H7 (cell line): ENCODE measurements around the gene LRRC8E. TPM values are rescaled to one million over a fixed set of nuclear protein-coding genes. Genes with fewer than 3 reads are reported as not detected.

ENCODE experiments used
- DNase-seq: peaks from one replicate; pipeline ENCODE4 v3.0.0; 2012
- H3K27me3 ChIP-seq: 2 replicates; pipeline ENCODE4 v1.6.0; 2011; ENCODE audit warnings: mild to moderate bottlenecking, low read length; ENCODE audit not compliant: control insufficient read depth, insufficient read depth
- H3K36me3 ChIP-seq: replicated peaks from 2 replicates; pipeline ENCODE4 v1.5.1; 2011; ENCODE audit warnings: low read length; ENCODE audit not compliant: control insufficient read depth, insufficient read depth
- H3K4me3 ChIP-seq: 2 replicates; pipeline ENCODE4 v1.5.1; 2011; ENCODE audit warnings: low read depth, mild to moderate bottlenecking, control low read depth, low read length, moderate library complexity; ENCODE audit not compliant: insufficient read depth
- total RNA-seq: library from RNA; depleted of rRNA; stranded (reverse); fragments of >200 nt; shearing (Covaris generic); gene quantifications from 2 replicates; pipeline ENCODE4 v1.2.3, GENCODE V29; 2014

LRRC8E gene
- total RNA-seq, 1 experiment from 2014 or later, result 1.6 TPM

DNA sequence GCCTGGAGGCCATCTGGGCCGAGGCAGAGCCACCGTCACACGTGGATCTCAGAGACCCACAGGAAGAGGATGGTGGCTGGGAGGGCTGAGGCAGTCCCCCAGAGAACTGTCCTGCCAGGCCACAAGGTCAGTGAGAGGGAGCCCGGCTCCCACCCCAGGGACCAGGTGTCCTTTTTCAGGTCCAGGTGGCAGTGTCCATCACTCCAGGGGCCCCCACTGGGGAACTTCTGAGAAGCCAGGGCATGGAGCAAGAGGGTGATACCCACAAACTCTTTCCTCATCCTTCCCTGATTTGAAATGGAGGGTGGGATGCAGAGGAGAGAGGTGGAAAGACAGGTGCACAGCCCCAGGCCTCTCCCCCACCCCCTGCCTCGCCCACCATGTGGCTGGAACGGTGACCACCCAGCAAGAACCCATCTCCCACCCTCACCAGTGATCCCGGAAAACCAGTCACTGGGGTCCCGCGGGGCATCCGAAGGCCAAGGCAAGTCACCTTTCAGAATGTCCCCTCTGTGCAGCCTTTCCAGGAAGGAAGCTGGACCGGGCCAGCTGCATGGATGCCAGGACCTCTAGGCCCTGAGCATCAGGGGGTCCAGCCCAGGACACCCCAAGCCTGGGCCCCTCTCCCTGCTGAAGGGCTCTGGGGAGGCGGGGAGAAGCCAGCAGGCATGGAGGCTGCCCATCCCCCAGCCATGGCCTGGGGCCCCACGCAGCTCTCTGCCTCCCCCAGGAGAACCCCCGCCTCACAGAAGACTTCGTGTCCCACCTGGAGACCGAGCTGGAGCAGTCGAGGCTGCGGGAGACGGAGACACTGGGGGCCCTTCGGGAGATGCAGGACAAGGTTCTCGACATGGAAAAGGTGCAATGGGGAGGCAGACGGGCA, 28.2 kb upstream of the LRRC8E start:
- peaks cover 73% of the 10 kb centered on the region for H3K27me3 ChIP-seq
- peak; percentile 40 for DNase-seq
- H3K36me3 ChIP-seq, result no peaks in the 10 kb centered on the region
- no peak overlapping the region for H3K4me3 ChIP-seq

DNA sequence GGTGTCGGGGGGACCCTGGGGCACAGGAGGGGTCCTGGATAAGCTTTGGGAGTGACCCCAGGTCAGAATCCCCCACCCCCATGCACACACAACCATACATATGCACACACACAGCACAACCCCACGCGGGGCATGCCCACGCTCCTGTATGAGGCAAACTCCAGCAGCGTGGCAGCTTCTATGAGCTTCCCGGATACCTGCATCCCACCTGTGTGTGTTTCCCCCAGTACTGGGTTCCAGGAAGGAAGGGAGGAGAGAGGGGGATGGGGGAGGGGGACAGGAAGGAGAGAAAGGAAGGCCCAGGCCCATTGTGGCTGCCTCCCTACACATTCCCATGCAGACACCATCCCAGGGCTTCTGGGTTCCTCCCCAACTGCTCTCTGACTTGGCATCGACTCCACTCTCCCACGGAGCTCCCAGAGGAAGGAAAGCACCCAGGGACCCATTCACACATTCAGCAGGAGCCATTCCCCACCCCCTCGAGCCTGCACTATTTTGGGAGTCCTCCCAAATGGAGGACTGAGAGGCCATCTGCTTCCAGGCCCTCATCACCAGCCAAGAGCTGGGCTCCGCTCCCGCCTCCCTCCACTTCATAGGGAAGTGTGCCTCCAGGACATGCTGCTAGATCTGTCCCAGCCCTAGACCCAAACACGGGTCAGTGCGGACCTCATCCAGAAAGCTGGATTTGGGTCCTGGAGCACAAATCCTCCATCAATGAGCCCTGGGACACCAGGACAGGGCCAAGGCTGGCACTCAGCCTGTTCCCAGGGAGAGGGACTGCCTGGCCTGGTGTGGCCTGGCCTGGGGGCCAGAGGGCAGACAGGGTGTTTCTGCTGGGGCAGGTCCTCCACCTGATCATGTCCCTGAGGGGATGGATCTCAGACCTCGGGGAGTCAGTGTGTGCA, 27.3 kb upstream of the LRRC8E start:
- DNase-seq, result peak; percentile 65
- Histone ChIP-seq H3K4me3 (no peak overlapping the region), H3K36me3 (no peaks in the 10 kb centered on the region), H3K27me3 (peaks cover 76% of the 10 kb centered on the region)

DNA sequence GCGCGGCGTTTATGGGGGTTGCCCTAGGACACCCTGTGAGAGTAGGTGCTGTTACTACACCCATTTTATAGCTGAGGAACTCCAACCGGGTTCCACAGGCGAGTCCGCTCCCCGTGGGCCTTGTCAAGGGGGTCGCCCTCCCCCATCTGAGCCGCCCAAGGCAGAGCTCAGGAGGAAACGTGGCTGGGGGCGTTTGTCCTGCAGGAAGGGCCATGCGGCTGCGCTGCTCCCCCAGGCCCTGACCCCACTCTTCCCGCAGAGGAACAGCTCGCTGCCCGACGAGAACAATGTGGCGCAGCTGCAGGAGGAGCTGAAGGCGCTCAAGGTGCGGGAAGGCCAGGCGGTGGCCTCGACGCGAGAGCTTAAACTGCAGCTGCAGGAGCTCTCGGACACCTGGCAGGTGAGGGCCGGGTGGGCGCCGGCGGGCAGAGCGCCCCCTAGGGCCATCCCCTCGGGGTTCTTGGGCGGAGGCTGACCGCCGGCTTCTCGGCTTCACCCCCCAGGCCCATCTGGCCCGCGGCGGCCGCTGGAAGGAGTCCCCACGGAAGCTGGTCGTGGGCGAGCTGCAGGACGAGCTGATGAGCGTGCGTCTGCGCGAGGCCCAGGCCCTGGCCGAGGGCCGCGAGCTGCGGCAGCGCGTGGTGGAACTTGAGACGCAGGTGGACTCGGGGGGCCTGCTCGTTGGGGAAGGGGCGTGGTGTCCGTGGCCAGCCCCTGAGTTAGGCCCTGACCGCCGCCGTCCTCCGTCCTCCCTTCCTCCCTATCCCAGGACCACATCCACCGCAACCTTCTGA, 26.5 kb upstream of the LRRC8E start:
- Histone ChIP-seq H3K27me3 (peaks cover 78% of the 10 kb centered on the region), H3K36me3 (no peaks in the 10 kb centered on the region), H3K4me3 (peak overlapping the region; percentile 49)
- DNase-seq, result peak; percentile 93

DNA sequence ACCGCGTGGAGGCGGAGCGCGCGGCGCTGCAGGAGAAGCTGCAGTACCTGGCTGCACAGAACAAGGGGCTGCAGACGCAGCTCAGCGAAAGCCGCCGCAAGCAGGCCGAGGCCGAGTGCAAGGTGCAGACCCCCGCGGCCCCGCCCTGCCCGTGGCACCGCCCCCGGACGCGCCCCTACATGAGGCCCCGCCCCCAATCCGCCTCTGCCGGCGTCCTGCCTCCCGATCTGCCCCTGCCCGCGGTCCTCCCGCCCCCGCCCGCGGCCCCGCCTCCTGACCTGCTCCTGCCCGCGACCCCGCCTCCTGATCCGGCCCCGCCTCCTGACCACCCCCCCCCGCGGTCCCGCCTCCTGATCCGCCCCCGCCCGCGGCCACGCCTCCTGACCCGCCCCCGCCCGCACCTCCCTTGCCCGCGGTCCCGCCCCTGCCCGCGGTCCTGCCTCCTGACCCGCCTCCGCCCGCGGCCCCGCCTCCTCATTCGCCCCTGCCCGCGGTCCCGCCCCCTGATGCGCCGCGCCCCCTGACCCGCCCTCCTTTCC, 25.8 kb upstream of the LRRC8E start:
- no peaks in the 10 kb centered on the region for H3K36me3 ChIP-seq
- peak; percentile 100 for DNase-seq
- peak overlapping the region; percentile 49 for H3K4me3 ChIP-seq
- H3K27me3 ChIP-seq, result peaks cover 80% of the 10 kb centered on the region

DNA sequence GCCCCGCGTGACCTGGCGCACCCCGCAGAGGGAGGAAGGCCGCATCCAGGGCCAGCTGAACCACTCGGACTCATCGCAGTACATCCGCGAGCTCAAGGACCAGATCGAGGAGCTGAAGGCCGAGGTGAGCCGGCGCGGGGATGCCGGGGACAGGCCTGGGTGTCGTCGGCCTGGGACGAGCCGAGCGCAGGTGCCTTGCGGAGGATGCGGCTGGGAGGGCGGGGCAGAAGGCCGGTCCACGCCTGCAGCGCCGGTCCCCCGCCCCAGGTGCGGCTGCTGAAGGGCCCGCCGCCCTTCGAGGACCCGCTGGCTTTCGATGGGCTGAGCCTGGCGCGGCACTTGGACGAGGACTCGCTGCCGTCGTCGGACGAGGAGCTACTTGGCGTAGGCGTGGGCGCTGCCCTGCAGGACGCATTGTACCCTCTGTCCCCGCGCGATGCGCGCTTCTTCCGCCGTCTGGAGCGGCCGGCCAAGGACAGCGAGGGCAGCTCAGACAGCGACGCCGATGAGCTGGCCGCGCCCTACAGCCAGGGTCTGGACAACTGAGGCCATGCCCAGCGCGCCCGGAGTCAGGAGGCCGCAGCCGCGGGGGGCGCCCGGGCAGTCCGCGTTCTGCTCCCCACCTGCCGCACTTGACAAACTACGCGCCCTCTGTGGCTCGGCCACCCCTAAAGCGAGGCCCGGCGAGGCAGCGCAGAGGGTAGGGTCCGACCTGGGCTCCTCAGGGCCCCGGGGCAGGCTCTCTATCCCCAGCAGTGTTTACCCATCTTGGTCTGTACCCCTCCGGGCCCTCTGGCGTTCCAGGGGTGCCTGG, 24.9 kb upstream of the LRRC8E start:
- DNase-seq, result peak; percentile 65
- no peaks in the 10 kb centered on the region for H3K36me3 ChIP-seq
- peak overlapping the region; percentile 47; the same call in 1 of the 2 replicates for H3K4me3 ChIP-seq
- peaks cover 79% of the 10 kb centered on the region for H3K27me3 ChIP-seq

DNA sequence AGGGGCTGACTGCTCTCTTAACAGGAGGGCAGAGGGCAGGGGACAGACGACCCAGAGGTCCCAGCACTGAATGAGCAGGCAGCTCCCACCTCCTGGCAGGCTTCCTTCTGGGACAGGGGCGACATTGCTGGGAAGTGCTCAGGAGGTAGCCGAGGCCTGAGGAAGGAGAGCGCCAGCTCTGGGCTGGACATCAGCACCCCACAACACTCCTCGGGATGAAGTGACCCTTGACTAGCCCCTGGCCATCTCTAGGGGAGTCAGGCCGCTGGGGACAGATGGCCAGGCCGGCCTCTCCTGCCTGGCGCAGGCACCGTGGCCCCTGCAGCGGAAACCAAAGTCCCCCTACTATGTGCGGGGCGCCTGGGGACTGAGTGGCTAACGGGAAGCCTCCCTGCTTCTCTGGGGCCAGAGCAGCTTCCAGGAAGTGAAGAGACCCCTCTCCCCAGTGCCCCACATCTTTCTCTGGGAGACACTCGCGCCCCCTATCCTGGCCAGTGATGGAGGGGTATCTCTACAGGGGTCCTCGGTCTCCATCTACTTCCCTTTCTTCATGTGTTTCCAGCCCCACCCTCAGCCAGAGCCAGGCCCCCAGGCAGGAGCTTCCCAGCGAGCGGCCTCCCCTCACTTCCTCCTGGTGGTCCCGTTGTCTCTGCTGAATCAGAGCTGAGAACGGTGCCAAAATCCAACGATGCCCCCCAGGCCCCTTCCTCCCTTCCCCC, 24.2 kb upstream of the LRRC8E start:
- Histone ChIP-seq H3K27me3 (peaks cover 82% of the 10 kb centered on the region), H3K36me3 (no peaks in the 10 kb centered on the region), H3K4me3 (no peak overlapping the region)
- DNase-seq, result no peak

DNA sequence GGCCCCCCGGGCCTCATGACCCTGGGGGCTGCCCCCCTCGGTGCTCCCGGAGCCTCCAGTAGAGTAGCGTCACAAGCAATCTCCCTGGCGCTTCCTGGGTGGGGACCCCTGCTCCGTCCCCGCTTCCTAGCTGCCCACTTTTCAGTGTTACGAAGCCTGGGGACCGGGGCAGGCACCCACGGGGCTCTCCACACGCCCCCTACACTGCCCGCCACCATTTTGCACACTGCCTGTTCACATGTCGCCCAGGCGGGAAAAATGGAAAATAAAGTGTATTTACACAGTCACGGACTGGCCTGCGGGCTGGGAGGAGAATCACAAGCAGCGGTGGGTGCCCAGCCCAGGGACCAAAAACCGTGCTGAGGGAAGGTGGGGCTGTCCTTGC, 23.6 kb upstream of the LRRC8E start:
- H3K36me3 ChIP-seq, result no peaks in the 10 kb centered on the region
- H3K4me3 ChIP-seq, result no peak overlapping the region
- DNase-seq, result peak; percentile 47
- H3K27me3 ChIP-seq, result peaks cover 78% of the 10 kb centered on the region

DNA sequence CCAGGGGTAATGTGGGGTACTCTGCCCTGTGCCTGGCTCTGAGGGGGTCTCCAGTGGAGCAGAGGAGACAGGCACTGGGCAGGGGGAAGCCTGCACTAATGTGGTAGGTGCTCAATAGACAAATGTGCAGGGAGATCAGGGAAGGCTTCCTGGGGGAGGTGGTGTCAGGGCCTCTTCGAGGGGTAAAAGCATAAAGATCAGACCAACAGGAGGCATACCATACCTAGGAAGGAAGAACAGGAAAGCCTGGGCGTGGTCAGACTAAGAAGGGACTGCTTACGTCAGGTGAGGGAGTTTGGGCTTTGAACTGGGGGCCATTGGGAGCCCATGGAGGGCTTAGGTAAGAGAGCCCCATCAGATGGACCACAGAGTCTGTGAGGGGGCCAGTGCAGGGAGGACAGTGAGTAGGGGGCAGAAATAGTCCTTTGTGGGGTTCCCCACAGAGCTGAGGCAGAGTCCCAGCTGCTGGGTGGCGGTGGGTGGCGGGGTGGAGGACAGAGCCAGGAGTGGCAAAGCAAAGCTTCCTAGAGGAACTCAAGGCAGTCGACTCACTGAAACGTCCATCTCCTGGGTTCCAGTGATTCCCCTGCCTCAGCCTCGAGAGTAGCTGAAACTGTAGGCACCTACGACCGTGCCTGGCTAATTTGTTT, 22.9 kb upstream of the LRRC8E start:
- no peak overlapping the region for H3K4me3 ChIP-seq

DNA sequence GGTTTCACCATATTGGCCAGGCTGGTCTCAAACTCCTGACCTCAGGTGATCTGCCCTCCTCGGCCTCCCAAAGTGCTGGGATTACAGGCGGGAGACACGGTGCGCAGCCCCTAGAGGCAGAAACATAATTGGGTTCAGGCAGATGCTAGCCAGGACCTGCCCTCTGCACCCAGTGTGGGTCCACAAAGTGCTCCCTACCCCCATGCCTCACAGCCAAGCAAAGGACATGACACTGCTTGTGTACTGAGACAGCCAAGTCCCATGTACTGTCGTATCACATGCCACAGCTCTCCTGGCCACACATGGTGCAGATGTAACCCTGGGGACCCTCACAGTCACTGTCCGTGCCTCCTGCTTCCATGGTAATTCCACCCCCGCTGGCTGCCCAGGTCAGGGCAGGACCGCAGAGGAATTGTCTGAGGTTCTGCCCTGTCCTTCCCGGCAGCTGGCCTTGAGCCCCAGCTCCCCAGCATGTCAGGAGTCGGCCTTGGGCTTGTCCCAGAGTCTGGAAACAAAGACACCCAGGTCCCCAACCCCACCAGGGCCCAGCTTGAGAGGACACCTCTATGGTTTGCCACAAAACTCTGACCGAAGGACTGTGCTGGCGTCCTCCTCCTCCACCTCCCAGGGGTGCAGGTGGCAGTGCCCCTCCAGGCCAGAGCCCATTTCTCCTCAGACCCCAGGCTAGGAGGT, 21.8 kb upstream of the LRRC8E start:
- peaks cover 62% of the 10 kb centered on the region for H3K27me3 ChIP-seq
- H3K36me3 ChIP-seq, result no peaks in the 10 kb centered on the region
- no peak overlapping the region for H3K4me3 ChIP-seq
- DNase-seq, result peak; percentile 25

More for the DNA sequence above, 22.9 kb upstream of the LRRC8E start:
- DNase-seq, result peak; percentile 37
- Histone ChIP-seq H3K27me3 (peaks cover 73% of the 10 kb centered on the region), H3K36me3 (no peaks in the 10 kb centered on the region)

DNA sequence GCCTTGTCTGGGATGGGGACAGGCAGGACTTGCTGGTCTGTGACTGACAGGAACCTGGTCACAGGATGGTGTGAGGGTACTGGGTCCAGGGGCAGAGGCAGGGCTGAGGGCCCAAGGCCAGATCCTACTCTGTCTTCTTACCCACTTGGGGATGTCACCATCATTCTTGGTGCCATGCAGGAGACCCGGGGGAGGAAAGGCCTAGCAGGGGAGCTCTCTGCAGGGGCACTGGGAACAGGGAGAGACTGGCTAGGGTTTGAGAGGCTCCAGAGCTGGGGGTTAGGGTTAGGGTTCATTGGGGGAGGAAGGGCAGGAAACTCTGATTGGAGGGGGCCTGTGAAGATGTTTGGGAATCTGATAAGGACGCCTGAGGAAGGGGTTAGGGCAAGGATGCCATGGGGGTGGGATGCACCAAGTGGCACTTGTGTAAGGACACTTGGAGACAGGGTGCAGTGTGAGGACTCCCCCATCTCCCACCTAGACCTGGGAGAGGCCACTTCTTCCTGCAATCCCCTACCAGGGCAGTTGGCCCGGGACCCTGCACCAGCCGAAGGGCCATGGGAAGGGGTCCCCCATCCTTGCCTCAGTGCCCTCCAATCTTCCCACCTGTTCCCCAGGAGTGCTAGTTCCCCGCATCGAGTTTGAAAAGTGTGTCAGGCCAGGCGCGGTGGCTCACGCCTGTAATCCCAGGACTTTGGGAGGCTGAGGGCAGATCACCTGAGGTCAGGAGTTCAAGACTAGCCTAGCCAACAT, 21.0 kb upstream of the LRRC8E start:
- H3K27me3 ChIP-seq, result peaks cover 54% of the 10 kb centered on the region
- no peaks in the 10 kb centered on the region for H3K36me3 ChIP-seq
- no peak overlapping the region for H3K4me3 ChIP-seq
- DNase-seq, result peak; percentile 20

DNA sequence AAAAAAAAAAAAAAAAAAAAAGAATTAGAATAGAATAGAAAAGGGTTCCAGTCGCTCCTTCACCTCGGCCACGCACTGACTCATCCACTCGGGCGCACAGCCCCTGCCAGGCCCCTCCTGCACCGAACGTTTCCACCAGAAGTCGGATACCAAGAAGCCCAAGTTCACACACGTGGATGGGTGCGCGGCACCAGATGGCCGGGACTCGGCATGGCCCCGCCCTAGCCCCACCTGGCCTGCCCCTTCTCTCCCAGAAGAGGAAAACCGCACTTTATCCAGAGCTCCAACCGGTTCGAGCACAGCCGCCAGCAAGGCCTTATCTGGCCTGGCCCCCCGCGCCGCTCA, 20.0 kb upstream of the LRRC8E start:
- peaks cover 59% of the 10 kb centered on the region for H3K27me3 ChIP-seq
- H3K4me3 ChIP-seq, result peak overlapping the region; percentile 54; the same call in 1 of the 2 replicates
- no peak for DNase-seq
- no peaks in the 10 kb centered on the region for H3K36me3 ChIP-seq
